Measurements from ENCODE around the gene LOXHD1.

LOXHD1 gene

DNA sequence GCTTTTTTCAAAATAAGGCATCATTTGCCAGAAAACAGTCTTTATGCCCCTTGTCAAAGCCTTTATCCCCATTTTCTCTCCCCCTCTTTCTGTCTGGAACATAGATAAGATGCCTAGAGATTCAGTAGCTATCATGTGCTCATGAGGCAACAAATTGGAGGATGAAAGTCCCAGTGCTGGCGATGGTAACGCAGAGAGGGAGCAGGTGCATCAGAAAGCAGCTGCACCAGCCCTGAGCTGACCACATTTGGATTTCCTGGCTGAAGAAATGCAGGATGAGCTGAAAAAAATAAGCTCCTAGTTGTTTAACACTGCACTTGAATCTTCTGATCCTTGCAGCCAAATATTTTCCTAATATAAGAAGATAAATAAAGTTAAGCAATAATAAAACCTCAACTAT lies 48.0 kb downstream of the LOXHD1 start:
- DNase-seq (ENCODE audit: low read depth) = no peak
- TF ChIP-seq, protein P1, sequence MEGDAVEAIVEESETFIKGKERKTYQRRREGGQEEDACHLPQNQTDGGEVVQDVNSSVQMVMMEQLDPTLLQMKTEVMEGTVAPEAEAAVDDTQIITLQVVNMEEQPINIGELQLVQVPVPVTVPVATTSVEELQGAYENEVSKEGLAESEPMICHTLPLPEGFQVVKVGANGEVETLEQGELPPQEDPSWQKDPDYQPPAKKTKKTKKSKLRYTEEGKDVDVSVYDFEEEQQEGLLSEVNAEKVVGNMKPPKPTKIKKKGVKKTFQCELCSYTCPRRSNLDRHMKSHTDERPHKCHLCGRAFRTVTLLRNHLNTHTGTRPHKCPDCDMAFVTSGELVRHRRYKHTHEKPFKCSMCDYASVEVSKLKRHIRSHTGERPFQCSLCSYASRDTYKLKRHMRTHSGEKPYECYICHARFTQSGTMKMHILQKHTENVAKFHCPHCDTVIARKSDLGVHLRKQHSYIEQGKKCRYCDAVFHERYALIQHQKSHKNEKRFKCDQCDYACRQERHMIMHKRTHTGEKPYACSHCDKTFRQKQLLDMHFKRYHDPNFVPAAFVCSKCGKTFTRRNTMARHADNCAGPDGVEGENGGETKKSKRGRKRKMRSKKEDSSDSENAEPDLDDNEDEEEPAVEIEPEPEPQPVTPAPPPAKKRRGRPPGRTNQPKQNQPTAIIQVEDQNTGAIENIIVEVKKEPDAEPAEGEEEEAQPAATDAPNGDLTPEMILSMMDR (IDR thresholded peaks at IDR 0.05; ENCODE audit: control insufficient read depth, insufficient read depth, low read depth, low read length, missing control alignments) = no peak
- no peak overlapping the region for H3K4me3 ChIP-seq (ENCODE audit: control insufficient read depth, low read depth, low read length)

- TF ChIP-seq, protein P1 (IDR thresholded peaks at IDR 0.05; ENCODE audit: control insufficient read depth, insufficient read depth, low read depth, low read length, missing control alignments) = no peak
- DNase-seq (ENCODE audit: low read depth) = no peak
- no peak overlapping the region for H3K4me3 ChIP-seq (ENCODE audit: control insufficient read depth, low read depth, low read length)
Observed at GRCh38 chr18:46607926-46608325, 49.1 kb downstream of the LOXHD1 start.

- no peak for DNase-seq (ENCODE audit: low read depth)
- no peak overlapping the region for H3K4me3 ChIP-seq (ENCODE audit: control insufficient read depth, low read depth, low read length)
- TF ChIP-seq, protein P1 (IDR thresholded peaks at IDR 0.05; ENCODE audit: control insufficient read depth, insufficient read depth, low read depth, low read length, missing control alignments) = no peak
Observed at GRCh38 chr18:46601141-46601805, 55.7 kb downstream of the LOXHD1 start.

DNA sequence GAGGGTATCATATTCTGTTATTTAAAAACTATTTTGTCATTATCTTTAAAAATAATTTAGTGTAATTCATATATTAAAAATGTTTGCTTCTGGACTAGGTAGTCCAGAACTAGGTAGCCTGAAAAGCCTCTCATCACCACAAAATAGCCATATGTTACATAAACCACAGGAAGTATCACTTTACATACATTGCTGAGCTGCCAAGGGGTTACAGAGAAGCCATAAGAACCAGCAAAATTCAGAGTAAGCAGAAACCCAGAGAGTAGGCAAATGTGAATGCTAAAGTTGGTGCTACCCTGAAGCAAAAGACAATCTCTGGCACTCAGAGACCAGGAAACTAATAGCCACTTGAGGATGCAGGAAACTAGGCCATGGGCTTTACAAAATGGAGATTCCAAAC lies 60.9 kb downstream of the LOXHD1 start:
- TF ChIP-seq, protein P1 (IDR thresholded peaks at IDR 0.05; ENCODE audit: control insufficient read depth, insufficient read depth, low read depth, low read length, missing control alignments) = no peak
- DNase-seq (ENCODE audit: low read depth) = no peak
- no peak overlapping the region for H3K4me3 ChIP-seq (ENCODE audit: control insufficient read depth, low read depth, low read length)

DNA sequence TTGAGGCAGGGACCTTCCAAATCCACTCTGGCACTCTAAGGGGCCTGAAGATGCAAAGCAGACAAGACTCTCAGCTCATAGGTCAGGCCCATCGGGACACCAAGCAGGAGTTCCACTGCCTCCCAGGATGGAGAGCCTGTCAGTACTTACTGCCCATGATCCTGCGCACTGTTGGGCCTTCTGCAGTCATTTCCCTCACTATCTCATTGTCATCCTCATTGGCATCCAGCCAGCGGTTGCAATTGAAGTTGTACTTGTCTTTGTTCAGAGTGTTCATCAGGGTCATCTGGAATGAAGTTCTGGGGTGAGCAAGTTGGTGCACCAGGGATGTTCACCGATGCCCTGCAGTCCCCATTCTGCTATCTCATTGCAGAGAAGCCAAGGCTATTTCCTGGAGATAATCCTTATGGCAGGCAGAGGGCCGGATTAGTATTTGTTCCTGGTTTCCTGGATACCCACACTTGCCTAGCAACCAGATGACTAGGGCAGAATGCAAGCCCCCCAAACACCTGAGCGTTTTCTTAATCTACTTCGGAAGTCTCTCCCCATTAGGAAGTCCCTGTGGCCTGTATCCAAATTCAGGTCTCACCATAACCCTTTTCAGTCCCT lies 65.1 kb downstream of the LOXHD1 start:
- DNase-seq (ENCODE audit: low read depth) = no peak
- TF ChIP-seq, protein P1 (IDR thresholded peaks at IDR 0.05; ENCODE audit: control insufficient read depth, insufficient read depth, low read depth, low read length, missing control alignments) = no peak
- no peak overlapping the region for H3K4me3 ChIP-seq (ENCODE audit: control insufficient read depth, low read depth, low read length)

GRCh38 chr18:46590103-46590502 lies 66.9 kb downstream of the LOXHD1 start:
- DNase-seq (ENCODE audit: low read depth) = no peak
- TF ChIP-seq, protein P1 (IDR thresholded peaks at IDR 0.05; ENCODE audit: control insufficient read depth, insufficient read depth, low read depth, low read length, missing control alignments) = no peak
- H3K4me3 ChIP-seq (ENCODE audit: control insufficient read depth, low read depth, low read length) = no peak overlapping the region
